ENCODE results near the gene ZFPM1.
"Not testable (repeated sequence)": the region's sequence is repeated elsewhere in the genome, so short reads cannot be mapped to it uniquely, and the experiment has no call there.

Gene ZFPM1

DNA sequence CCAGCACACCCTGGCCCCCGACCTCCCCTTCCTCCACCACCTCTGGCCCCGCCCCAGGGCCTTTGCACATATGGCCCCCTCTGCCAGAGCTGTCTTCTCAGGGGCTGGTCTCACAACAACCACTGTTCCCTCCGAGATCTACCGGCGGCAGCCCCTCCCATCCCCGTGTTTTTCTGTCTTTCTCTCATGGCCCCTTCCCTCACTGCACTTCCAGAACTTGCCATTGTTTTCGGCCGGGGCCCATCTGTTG, 30.2 kb downstream of the ZFPM1 start:
- DNase-seq: no peak

DNA sequence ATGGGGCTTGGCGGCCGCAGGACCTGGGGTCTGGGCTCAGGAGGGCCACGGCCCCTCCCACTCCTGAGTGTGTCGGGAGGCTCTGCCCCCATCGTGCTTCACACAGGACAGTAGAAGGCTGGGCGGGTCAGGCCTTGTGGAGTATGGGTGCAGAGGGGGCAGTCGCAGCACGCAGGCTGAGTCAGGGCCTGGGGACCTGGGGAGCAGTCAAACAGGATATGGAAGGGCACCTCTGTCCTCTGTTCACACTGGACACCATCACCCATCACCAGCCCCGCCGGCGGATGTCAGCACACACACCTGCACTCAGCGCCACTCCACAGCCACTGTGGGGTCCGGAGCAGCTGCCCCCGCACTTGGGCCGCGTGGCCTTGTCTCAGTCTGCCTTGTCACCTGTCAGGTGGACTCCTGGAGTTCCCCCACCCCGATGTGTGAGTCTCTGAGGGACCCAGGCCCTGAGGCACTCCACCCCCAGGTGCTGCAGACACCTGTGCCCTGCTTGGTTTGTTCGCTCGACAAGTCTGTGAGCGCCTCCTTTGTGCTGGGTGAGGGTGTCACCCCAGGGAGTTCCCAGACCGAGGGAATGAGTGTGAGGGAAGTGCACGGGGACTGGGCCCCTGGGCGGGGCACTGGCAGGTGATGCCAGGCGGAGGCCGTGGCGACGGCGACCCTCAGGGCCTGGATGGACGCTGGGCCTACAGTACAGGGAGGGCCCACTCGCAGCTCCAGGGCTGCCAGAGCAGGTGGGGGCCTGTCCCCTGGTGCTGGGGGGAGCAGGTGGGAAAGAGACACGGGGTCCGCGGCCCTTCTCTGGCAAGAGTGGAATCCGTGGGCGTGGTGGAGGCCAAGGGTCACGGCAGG, 31.7 kb downstream of the ZFPM1 start:
- DNase-seq: no peak

DNA sequence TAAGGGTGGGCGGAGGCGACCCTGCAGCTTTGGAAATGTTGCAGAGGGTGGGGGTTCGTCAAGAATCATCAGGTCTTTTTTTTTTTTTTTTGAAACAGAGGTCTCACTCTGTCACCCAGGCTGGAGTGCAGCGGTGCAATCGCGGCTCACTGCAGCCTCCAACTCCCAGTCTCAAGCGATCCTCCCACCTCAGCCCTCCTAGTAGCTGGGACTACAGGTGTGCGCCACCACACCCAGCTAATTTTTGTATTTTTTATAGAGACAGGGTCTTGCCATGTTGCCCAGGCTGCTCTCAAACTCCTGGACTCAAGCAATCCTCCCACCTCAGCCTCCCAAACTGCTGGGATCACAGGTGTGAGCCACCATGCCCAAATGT, 32.3 kb downstream of the ZFPM1 start:
- DNase-seq: not testable (repeated sequence)

DNA sequence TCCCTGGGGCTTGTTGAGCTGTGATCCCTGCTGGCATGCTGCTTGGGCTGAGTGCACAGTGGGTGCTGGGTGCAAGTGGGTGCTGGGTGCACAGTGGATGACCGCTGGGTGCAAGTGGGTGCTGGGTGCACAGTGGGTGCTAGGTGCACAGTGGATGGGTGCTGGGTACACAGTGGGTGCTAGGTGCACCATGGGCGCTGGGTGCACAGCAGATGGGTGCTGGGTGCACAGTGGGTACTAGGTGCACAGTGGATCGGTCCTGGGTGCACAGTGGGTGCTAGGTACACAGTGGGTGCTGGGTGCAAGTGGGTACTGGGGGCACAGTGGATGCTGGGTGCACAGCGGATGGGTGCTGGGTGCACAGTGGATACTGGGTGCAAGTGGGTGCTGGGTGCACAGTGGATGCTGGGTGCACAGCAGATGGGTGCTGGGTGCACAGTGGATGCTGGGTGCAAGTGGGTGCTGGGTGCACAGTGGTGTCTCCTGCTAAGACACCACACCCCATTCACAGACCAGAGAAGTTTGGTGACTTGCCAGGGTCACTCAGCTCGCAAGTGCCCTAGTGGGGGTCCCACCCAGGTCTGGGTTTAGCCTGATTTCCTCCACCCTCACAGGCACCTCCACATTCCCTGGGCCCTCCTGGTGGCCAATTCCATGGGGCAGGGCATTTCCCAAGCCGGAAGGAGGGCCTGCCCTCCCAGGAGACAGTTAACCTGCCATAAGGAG, 33.5 kb downstream of the ZFPM1 start:
- no peak for DNase-seq

DNA sequence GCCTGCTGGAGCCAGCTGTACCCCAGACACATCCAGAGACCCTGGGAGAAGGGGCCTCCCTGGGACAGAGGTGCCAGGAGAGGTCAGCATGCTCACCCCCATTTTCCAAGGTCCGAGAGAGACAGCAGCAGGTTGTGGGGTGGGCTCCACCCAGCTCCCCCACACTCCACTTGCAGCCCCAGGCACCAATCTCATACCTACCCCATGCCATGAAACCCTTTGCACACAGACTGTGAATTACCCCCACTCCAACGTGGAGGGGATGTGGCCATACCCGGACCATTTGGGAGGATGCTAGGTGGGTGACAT, 34.0 kb downstream of the ZFPM1 start:
- DNase-seq: no peak

DNA sequence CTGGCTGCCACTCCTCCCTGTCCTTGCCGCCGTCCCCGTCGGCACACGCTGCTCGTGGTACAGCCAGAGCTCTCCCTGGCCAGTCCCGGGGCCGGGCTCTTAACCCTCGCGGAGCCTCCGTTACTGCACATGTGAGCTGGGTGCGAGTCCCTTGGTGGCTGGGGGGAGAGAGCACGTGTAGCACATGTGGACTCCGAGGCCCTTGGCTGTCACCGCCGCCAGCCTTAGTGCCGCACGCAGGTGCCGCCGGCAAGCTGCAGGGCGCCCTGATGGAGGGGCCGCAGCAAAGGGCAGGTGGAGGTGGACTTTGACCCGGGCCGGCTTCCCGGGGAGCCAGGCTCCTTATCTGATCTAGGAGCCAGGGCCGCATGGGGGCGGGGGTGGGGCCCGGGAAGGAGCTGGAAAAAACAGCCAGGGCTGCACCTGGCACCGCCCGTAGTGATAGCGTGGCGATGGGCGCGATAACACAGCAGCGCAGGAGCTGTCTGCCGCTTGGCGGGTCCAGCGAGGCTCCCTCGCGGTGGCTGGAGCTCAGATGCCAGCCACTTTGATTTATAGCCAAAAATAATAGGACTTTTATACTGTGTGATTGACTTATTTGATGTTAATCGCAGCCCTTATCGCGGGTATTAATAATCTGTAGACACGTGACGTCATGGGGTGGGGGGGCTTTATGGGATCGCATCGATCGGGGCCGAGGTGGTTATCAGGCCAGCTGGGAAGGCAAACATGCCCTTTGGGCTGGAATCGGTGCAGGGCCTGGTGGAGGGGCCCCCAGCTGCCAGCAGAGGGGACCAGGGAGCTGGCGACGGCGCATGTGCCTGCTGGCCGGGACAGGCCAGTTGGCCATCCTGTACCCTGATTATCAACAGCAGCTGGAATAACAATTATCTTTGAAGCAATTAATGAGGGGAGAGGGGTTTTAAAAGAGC, 35.1 kb downstream of the ZFPM1 start:
- DNase-seq: no peak

DNA sequence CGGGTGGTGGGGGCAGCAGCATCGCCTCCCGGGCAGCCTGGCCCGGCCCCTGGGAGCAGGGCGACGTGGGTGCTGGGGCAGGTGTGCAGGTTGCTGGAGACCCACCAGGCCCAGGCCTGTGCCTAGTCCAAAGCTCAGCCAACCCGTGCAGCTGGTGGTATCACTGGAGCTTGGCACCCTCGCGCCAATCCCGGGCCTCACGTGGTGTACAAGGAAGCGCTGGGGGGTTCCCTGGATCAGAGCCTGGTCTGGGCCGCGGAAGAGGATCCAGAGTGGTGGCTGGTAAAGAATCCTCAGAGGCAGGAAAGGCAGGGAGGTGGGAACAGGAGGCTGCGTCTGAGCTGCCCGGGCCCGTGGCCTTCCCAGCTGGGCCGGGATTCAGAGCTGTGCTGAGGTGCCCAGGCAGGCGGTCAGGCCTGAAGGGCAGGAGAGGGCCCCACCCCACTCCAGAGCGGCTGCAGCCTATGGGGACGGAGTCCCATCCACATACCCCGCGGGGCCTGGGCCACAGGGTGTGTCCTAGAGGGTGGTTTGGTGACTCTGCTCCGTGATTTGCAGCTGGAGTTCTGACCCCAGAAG, 36.2 kb downstream of the ZFPM1 start:
- no peak for DNase-seq

DNA sequence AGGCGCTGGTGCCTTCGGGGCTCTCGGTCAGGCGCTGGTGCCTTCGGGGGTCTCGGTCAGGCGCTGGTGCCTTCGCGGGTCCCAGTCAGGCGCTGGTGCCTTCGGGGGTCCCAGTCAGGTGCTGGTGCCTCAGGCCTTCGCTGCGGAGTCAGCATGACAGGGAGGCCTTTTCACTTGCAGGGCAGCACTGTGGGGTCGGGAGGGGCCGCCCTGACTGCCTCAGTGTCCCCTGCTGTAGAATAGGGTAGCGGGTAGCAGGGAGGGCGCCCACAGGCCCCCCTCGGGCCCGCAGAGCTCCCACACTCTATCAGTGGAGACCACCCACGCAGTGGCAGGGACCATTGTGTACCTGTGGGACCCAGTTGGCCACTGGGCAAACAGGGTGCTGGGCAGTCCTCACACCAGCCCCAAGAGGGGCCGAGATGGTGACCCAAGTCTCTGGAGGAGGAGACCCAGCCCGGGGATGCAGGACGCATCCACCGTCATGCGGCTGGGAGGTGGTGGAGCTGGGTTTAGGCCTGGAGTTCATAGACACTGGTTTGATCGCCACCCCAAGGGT, 38.0 kb downstream of the ZFPM1 start:
- DNase-seq: no peak

DNA sequence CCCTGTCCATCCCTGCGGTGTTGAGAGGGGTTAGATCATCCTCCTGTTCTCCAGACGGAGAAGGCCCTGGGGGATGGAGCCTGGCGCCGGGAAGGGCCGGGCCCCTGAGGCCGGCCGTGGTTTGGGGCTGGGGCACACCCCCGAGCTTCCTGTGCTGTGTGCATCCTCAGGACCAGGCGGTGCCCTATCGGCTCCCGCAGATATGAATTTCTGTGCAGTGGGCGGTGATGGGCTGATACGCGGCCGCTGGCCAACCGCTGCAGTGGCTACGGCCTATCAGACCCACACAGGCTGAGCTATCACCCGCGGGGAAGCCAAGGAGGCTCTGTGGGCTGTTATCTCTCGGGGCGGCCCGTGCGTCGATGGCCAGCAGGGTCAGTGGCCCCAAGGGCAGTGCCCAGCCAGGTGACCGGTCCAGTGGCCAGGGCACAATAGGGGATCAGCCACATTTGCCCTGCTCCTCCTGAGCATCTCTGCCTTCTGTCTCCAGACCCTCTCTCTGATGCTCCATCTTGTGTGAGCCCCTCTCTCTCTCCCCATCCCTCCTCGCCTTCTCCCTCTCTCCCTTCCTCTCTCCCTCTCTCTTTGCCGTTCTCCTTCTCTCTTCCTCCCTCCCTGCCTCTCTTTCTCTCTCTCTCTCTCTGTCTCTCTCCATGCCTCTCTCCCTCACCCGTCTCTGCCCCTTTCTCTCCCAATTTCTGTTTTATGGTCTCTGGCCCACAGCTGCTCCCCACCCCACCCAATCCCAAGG, 38.7 kb downstream of the ZFPM1 start:
- no peak for DNase-seq

DNA sequence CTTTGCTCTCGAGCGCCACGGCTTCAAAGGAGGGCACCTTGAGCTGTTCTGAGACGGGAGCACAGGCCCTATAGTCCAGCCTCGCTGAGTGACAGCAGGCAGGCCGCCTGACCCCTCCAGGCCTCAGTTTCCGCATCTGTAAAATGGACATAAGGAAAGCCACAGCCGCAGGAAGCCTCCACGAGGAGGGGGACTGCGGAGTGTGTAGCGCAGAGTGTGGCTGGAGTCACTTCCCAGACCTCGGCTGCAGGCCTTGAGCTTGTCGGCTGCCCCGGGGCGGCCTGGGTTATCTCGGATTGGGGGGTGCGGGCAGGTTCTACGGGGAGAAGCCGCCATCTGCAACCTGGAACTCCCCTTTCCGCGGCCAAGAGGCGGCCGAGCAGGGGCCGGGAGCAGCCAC, 40.8 kb downstream of the ZFPM1 start:
- no peak for DNase-seq

DNA sequence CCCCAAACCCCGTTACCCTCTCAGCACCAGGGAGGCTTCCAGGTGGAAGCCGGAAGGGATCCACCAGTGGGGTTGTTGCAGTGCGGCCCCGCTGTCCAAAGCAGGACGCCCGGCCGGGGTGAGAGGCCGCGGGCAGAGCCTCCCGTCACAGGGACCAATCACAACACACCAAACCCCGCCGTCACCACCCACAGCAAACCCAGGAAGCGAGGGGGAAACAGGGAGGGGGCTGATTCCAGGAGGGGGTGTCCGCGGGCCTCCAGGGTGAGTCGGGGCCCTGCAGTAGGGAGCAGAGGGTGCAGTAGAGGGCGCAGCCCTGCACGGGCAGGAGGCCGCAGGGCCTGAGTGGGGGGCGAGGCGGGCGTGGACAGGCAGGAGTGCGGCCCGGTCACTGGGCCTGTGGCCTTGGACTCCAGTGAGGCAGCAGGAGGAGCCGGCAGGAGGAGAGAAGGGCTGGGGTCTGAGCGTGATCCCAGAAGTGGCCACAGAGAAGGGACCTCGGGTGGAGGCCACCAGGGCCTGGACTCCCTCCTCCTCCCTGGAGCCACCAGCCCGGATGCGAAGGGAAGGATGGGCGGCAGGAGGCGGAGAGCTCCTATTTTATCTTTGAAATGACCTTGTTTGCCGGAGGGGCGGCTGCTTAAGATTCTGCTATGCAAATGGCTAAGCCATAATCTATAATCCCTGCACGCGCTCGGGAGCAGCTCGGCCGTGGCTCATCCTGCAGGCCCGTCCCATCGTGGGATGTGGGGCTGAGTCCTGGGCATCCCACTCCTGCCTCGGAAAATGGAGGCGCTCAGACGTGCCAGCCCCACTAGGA, 41.5 kb downstream of the ZFPM1 start:
- no peak for DNase-seq

DNA sequence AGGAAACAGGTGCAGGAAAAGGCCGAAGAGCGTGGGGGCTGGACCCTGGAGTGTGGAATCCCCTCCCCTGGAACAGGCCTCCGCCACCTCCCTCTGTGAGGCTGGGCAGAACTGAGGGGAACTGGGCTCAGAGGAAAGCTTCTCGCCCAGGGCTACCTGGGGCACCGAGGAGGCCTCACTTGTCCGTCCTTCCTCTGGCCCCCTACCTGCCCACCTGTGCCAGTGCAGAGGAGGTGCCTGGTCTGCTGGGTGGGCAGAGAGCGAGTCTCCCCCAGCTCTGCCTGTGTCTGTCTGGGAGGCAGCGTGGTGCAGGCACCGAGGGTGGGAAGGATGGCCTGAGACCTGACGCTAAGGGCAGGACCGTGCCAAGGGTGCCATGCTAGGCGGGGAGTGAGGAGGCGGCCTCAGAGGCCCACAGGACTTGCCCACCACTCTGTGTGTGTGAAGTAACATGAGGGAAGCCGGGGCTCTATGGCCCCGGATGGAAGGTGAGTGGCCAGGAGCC, 42.2 kb downstream of the ZFPM1 start:
- no peak for DNase-seq

DNA sequence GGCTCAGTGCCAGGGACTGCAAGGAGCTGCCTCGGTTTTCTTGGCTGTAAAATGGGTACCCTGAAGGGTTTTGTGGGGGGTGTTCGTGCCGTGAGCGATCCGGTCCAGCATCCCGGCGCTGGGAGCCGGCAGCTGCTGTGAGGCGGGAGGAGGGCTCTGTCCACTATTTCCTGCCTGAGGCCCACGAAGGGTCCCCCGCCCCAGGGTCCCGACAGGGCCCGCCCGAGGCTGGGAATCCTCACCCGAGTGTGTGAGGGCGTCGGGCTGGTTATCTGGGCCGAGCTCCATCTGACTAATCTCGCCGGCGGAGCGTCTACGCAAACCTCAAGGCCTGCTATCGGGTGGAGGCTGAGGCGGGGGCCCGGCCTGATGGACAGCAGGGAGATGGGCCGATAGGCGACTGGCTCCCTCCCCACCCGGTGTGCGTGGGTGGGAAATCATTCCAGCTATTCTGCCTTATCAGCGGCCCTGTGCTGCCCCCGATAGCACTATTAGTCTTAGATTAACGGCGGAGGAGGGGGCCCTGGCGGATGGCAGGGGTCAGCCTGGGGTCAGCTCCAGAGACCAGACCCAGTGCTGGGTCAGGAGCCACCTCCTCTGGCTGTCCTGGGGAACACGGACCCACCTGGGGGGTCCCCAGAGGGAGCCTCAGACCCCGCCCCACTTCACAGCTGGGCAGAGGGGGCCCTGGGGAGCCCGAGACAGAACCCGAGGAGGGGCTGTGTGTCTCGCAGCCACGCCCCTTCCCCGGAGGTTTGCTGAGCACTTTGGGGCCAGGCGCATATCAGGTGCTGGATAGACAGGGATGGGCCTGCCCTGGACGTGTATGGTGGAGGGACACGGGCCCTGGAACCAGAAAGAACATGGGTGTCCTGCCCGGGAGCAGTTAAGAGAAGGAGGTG, 44.7 kb downstream of the ZFPM1 start:
- no peak for DNase-seq

DNA sequence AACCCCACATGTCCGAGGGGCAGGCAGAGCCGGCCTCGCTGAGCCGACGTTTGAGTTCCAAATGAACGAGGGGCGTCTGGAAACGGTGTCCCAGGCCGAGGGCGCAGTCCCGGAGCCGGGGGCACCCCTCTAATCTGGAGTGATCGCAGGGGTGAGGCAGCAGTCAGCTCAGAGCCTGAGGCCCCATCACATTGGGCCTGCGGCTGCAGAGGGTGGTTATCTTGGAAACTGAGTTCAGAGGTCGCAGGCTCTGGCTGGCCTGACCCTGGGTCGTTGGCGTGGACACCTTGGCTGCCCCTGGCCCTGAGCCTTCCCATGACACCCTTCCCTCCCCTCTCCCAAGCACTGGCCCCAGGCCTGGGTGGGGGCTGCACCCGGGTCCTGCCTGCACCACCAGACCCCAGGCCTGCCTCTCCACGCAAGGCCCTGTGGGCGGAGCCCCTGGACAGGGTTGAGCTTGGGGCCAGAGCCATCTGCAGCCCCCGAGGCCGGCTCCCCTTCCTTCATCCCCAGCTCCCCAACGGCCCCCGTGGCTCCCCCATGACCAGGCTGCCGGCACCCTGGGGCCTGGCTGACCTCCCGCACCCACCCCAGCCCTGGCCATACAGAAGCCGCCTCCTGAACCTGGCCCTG, 45.6 kb downstream of the ZFPM1 start:
- no peak for DNase-seq

DNA sequence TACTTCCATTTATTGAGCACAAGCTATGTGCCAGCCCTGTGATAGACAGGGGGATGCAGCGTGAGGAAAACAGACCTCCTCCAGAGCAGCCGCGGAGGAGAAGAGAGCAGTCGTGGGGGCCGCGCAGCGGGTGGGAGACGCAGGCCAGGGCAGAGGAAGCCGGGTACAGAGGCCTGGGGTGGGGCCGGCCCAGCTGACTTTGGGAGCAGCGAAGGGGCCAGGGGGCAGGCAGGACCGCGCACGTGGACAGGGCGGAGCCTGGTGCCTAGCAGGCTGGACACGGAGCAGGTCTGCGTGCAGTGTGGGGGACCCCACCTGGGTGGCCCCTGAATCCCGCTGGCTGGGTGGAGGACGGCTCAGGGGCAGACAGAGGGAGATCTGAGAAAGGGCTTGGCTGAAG, 46.2 kb downstream of the ZFPM1 start:
- no peak for DNase-seq

DNA sequence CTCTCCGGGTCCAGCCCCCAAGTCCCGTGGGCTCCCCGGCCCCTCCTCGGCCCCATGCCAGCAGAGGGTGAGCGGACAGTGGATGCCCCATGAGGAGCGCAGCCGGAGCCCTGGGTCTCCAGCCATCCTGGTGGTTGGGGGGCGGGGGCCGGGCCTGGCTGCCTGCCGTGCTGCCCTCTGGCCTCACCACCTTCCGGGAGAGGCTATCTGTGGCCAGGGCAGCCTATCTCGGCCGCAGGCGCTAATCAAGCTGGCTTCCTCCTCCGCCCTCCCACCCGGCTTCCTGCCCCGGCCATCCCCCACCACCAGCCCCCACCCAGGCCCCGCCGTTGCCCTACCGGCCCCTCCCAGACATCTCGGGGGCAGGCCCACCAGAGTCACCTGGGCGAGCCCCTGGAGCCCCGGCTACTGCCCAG, 46.8 kb downstream of the ZFPM1 start:
- no peak for DNase-seq

DNA sequence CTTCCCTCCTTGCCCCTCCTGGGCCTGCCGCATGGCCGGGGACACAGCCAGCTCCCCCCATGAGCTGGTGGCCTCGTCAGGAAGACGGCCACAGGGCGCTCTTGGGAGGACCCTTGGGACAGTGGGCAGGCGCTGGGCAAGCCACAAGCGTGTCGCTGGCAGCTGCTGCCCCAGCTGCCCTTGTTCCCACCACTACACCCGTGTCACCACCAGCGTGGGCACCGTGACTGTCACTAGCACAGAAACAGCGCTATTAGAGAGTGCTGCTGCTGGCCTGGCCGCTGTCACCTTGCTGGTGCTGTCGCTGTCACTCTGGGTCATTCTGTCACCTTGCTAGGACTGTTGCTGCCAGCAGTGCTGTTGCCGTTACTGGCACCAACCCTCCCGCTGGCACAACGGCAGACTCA, 47.2 kb downstream of the ZFPM1 start:
- no peak for DNase-seq

DNA sequence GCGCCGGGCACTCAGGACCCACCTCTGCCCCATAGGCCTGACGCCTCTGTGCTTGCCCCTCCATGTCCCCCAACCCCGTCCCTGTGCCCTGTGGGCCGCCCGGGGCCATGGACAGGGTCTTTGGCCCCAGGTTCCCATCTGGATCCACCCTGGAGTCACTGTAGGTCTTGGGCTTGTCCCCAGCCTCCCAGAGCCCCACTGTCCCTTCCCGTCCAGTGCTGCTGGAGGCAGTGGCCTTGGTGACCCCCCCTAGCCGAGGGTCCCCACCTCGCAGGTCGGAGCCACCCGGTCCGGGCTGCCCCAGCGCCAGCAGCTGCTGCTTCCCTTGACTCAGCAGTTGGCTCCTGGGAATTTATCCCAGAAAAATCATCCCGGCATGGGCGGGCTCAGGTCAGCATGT, 49.3 kb downstream of the ZFPM1 start:
- no peak for DNase-seq

DNA sequence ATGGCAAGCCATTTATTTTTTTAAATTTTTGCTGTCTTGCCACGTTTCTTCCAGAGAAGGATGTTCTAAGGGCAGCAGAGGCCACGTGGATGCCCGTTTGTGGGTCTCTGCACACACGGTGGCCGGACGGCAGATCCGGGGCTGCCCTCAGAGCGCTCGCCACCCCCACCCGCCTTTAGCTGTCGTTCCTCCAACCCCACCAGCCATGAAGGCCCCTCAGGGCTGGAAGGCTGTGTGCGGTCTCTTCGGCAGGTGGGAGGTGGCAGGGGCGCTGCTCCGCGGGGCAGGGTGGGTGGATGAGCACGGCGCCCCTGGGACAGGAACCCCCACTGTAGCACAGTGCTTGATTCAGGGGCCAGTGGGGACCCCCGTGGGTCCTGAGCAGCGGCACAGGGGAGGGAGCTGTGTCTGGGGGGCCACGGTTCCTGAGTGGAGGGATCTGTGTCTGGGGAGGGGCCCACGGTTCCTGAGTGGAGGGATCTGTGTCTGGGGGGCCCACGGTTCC, 49.7 kb downstream of the ZFPM1 start:
- no peak for DNase-seq
